ENCODE results near the gene PPFIBP2.

The PPFIBP2 gene

DNA sequence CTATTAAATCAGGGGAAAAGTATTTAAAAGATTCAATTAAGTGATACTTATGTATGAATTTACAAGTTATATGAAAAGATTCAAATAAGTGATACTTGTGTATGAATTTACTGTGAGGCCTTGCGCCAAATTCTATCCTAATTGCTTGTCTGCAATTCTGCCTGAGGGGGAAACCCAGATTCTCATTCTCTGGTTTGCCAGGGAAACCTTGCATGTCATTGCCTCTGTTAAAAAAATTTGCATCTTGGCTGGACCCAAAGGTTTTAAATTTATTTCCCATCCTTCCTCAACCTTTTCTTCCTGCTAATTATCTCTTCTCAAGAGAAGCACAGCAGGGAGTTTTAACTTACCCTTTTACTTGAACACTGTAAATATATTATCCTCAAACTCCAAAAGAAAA, 14.7 kb upstream of the PPFIBP2 start:
- DNase-seq, result no peak
- no peak overlapping the region for H3K4me3 ChIP-seq (ENCODE audit: low read length)
- H3K9me3 ChIP-seq (replicated peaks; ENCODE audit: insufficient read depth, low read length), result no peaks in the 10 kb centered on the region

DNA sequence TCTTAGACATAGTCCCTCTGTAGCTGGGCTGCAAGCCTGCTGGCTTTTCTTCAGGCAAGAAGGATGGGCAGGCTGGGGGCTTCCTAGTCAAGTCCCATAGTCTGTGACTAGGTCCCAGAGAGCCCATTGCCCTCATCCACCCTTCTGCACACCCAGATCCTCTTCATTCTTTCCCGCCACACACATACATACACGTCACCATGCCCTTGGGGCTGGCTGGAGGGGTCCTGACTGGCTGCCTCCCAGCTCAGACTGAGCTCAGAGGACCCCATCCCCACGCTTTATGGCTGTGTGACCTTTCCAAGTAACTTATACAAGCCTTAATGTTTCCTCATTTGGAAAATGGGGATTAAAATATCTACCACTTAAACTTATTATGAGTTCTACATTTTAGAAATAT, 13.5 kb upstream of the PPFIBP2 start:
- Histone ChIP-seq H3K36me3 (replicated peaks; ENCODE audit: insufficient read depth, low read length) (no peaks in the 10 kb centered on the region), H3K9me2 (replicated peaks; ENCODE audit: insufficient read depth, low read length) (no peaks in the 10 kb centered on the region), H3K9me3 (replicated peaks; ENCODE audit: insufficient read depth, low read length) (no peaks in the 10 kb centered on the region), H4K20me1 (ENCODE audit: insufficient read depth, low read length) (no peaks in the 10 kb centered on the region), H3K9ac (ENCODE audit: low read length) (no peak overlapping the region), H2AFZ (ENCODE audit: low read length) (no peak overlapping the region), H3K4me1 (ENCODE audit: low read length) (peaks cover 12% of the 10 kb centered on the region), H3K27me3 (replicated peaks; ENCODE audit: insufficient read depth, low read length) (no peaks in the 10 kb centered on the region), H3K4me2 (ENCODE audit: low read depth, low read length) (no peak overlapping the region), H3K79me2 (ENCODE audit: low read length) (no peaks in the 10 kb centered on the region), H3K4me3 (ENCODE audit: low read length) (no peak overlapping the region), H3F3A (ENCODE audit: insufficient read depth, low read length) (no peaks in the 10 kb centered on the region), H3K27ac (ENCODE audit: low read length) (no peak overlapping the region)
- TF ChIP-seq EZH2 (optimal IDR thresholded peaks at IDR 0.05; ENCODE audit: low read depth, low read length) (no peak), EZH2phosphoT487 (IDR thresholded peaks at IDR 0.05; ENCODE audit: low read length) (no peak)
- TF ChIP-seq, protein P1, sequence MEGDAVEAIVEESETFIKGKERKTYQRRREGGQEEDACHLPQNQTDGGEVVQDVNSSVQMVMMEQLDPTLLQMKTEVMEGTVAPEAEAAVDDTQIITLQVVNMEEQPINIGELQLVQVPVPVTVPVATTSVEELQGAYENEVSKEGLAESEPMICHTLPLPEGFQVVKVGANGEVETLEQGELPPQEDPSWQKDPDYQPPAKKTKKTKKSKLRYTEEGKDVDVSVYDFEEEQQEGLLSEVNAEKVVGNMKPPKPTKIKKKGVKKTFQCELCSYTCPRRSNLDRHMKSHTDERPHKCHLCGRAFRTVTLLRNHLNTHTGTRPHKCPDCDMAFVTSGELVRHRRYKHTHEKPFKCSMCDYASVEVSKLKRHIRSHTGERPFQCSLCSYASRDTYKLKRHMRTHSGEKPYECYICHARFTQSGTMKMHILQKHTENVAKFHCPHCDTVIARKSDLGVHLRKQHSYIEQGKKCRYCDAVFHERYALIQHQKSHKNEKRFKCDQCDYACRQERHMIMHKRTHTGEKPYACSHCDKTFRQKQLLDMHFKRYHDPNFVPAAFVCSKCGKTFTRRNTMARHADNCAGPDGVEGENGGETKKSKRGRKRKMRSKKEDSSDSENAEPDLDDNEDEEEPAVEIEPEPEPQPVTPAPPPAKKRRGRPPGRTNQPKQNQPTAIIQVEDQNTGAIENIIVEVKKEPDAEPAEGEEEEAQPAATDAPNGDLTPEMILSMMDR (IDR thresholded peaks at IDR 0.05; ENCODE audit: low read length), result no peak
- no peak for DNase-seq

More for the DNA sequence above, 14.7 kb upstream of the PPFIBP2 start:
- Histone ChIP-seq H3K36me3 (replicated peaks; ENCODE audit: insufficient read depth, low read length) (no peaks in the 10 kb centered on the region), H3K9me2 (replicated peaks; ENCODE audit: insufficient read depth, low read length) (no peaks in the 10 kb centered on the region), H3K27me3 (replicated peaks; ENCODE audit: insufficient read depth, low read length) (no peaks in the 10 kb centered on the region), H3F3A (ENCODE audit: insufficient read depth, low read length) (no peaks in the 10 kb centered on the region), H3K9ac (ENCODE audit: low read length) (no peak overlapping the region), H2AFZ (ENCODE audit: low read length) (no peak overlapping the region), H4K20me1 (ENCODE audit: insufficient read depth, low read length) (no peaks in the 10 kb centered on the region), H3K27ac (ENCODE audit: low read length) (no peak overlapping the region), H3K4me1 (ENCODE audit: low read length) (peaks cover 12% of the 10 kb centered on the region), H3K4me2 (ENCODE audit: low read depth, low read length) (no peak overlapping the region), H3K79me2 (ENCODE audit: low read length) (no peaks in the 10 kb centered on the region)
- TF ChIP-seq EZH2 (optimal IDR thresholded peaks at IDR 0.05; ENCODE audit: low read depth, low read length), result no peak
- no peak for TF ChIP-seq EZH2phosphoT487 (IDR thresholded peaks at IDR 0.05; ENCODE audit: low read length)
- TF ChIP-seq, protein P1 (IDR thresholded peaks at IDR 0.05; ENCODE audit: low read length), result no peak

DNA sequence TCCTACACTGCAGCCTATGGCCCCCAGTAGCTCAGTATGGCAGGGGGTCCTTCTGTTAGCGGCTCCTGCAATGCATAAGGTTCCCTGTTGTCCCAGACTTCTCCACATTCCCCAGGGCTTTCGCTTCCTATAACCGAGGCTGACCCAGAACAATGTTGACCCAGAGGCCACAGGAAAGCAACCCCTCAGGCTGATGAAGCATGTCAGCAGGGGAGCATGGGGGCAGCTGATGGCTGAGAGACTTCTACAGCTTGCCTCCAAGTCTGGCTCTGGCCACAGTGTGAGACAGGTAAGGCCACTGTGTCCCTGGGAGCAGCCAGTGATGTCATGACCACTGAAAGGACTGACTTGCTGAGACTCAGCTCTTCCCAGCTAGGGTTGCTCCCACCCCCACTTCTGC, 12.5 kb upstream of the PPFIBP2 start:
- no peaks in the 10 kb centered on the region for H3F3A ChIP-seq (ENCODE audit: insufficient read depth, low read length)
- TF ChIP-seq EZH2phosphoT487 (IDR thresholded peaks at IDR 0.05; ENCODE audit: low read length) (no peak), EZH2 (optimal IDR thresholded peaks at IDR 0.05; ENCODE audit: low read depth, low read length) (no peak)
- TF ChIP-seq, protein P1 (IDR thresholded peaks at IDR 0.05; ENCODE audit: low read length), result no peak
- H3K4me1 ChIP-seq (ENCODE audit: low read length), result peaks cover 12% of the 10 kb centered on the region
- no peaks in the 10 kb centered on the region for H3K79me2 ChIP-seq (ENCODE audit: low read length)
- 0 out of 2 replicates have a peak overlapping the region, but pooled peaks have one; percentile 30 for H3K4me2 ChIP-seq (ENCODE audit: low read depth, low read length)
- no peak for DNase-seq
- no peak overlapping the region for H3K4me3 ChIP-seq (ENCODE audit: low read length)
- H4K20me1 ChIP-seq (ENCODE audit: insufficient read depth, low read length), result no peaks in the 10 kb centered on the region
- no peaks in the 10 kb centered on the region for H3K36me3 ChIP-seq (replicated peaks; ENCODE audit: insufficient read depth, low read length)
- H3K27ac ChIP-seq (ENCODE audit: low read length), result no peak overlapping the region
- H3K9ac ChIP-seq (ENCODE audit: low read length), result no peak overlapping the region
- no peaks in the 10 kb centered on the region for H3K9me2 ChIP-seq (replicated peaks; ENCODE audit: insufficient read depth, low read length)
- H2AFZ ChIP-seq (ENCODE audit: low read length), result no peak overlapping the region
- no peaks in the 10 kb centered on the region for H3K9me3 ChIP-seq (replicated peaks; ENCODE audit: insufficient read depth, low read length)
- H3K27me3 ChIP-seq (replicated peaks; ENCODE audit: insufficient read depth, low read length), result no peaks in the 10 kb centered on the region
